Effector memory CD4-positive, alpha-beta T cell (primary cell): Measurements from ENCODE around the gene PRKAG3.
A peak's percentile ranks its signal among the peaks of the same experiment; 100 is the strongest.
"Not testable (repeated sequence)": the region's sequence is repeated elsewhere in the genome, so short reads cannot be mapped to it uniquely, and the experiment has no call there.

Experiments
- DNase-seq, 3 donors: peaks; one replicate each; pipeline ENCODE4 v3.0.0-alpha.2; 2020
- H3K27ac ChIP-seq: 2 replicates; pipeline ENCODE4 v1.7.0; 2013; ENCODE audit warnings: mild to moderate bottlenecking, low read length, moderate library complexity; ENCODE audit not compliant: insufficient read depth, poor library complexity, severe bottlenecking
- H3K27me3 ChIP-seq: replicated peaks from 2 replicates; pipeline ENCODE4 v1.7.0; 2013; ENCODE audit warnings: mild to moderate bottlenecking, low read length; ENCODE audit not compliant: insufficient read depth, control insufficient read depth, poor library complexity, severe bottlenecking
- H3K36me3 ChIP-seq: 2 replicates; pipeline ENCODE4 v1.7.0; 2013; ENCODE audit warnings: mild to moderate bottlenecking, low read length, moderate library complexity; ENCODE audit not compliant: control insufficient read depth, insufficient read depth
- H3K4me1 ChIP-seq: 2 replicates; pipeline ENCODE4 v1.7.0; 2013; ENCODE audit warnings: low read length, mild to moderate bottlenecking; ENCODE audit not compliant: control insufficient read depth, insufficient read depth, poor library complexity, severe bottlenecking
- H3K4me3 ChIP-seq: 2 replicates; pipeline ENCODE4 v1.7.0; 2013; ENCODE audit warnings: low read length, low read depth, mild to moderate bottlenecking; ENCODE audit not compliant: insufficient read depth, poor library complexity, severe bottlenecking
- H3K9me3 ChIP-seq: 2 replicates; pipeline ENCODE4 v1.7.0; 2013; ENCODE audit warnings: mild to moderate bottlenecking, low read length, moderate library complexity; ENCODE audit not compliant: control insufficient read depth

Gene PRKAG3

DNA sequence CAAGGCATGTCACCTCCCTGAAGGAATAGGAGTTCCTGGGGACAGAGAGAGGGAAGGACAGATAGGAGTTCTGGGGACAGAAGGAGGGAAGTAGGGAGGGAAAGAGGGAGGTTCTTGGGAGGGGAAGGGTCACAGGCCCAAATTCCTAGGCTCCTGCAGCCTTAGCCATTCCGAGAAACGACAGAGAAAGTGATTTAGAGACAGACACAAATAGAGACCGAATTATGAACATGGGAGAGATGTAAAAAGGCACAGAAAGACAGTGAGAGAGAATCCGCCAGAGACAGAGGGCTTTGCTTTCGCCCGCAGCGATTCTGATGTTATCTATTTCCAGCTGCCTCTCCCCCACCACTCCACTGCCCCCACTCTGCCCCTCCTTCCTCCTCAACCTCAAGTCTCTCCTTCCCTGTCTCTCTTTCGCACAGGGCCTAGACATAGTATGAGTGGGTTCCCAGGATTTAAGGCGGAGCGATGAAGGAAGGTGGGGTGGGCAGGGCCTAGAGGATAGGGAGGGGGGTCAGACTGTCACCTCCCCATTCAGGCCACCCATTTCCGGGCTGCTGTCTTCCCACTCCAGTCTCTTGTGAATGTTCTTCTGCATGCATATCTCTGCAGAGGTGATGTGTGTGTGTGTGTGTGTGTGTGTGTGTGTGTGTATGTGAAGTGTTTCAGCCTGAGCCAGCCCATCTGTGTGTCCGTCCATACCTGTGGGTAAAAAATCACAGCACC lies 24.7 kb upstream of the PRKAG3 start:
- Histone ChIP-seq H3K4me1 (peaks cover 22% of the 10 kb centered on the region), H3K27me3 (peaks cover 57% of the 10 kb centered on the region), H3K9me3 (no peaks in the 10 kb centered on the region), H3K4me3 (no peak overlapping the region), H3K36me3 (no peaks in the 10 kb centered on the region), H3K27ac (no peak overlapping the region)
- DNase-seq, result no peak

DNA sequence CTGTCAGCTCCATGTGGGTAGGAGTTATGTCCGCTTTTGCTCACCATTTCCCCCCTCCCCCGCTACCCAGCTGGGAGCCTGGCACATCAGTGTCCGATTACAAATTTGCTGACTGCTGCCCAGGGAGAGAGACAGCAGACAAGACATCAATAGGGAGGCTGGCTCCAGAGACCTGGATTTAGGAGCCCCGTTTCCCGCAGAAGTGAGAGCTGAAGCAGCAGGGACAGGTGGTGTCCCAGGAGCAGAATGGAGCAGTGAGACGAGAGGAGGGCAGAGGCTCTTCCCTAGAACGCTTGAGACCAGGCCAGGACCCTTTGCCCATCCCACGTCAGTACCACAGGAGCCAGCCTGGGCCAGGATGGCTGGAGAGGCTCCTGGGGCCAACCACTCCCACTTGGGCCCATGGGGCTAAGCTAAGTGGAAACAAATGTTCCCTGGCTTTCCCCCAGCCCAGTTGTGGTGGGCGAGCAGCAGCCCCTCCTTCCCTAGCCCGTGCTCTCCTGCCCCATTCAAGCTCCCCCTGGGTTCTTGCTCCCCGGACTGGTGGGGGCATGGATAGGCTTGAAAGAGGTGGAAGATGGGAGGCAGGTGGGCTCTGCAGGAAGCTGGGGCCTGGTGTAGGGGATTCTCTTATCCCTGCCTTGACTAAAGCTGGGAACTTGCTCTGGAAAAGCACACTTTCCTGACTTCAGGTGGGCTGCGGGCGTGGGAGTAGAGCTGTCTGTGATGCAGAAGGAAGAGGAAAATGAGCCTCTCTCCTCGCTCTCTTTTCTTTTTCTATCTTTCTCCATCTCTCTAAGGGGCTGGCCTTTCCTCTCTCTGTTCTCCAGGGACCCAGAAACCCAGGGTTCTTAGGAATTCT lies 23.9 kb upstream of the PRKAG3 start:
- Histone ChIP-seq H3K27ac (no peak overlapping the region), H3K27me3 (peaks cover 50% of the 10 kb centered on the region), H3K9me3 (no peaks in the 10 kb centered on the region), H3K4me3 (no peak overlapping the region), H3K36me3 (no peaks in the 10 kb centered on the region), H3K4me1 (peaks cover 16% of the 10 kb centered on the region)
- DNase-seq, result no peak

DNA sequence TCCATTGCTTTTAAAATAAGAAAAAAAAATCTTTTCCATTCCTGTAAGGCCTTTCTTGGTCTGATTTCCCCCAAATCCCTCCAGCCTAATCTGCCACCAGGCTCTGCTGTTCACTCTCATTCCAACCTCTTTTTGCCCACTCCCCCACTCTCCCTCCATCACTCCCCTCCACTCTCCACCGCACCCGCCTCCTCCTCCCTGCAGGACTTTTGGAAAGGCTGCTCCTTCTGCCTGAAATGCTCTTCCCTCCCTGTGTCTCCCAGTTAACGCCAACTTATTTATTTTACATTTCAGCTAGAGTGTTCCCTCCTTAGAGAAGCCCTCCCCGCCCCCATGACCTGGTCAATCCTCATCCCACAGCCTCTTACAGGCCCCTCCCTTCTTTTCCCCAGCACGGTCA lies 23.3 kb upstream of the PRKAG3 start:
- no peak overlapping the region for H3K4me3 ChIP-seq
- DNase-seq, result no peak
- H3K27me3 ChIP-seq, result peaks cover 43% of the 10 kb centered on the region
- no peaks in the 10 kb centered on the region for H3K9me3 ChIP-seq
- H3K4me1 ChIP-seq, result peaks cover 10% of the 10 kb centered on the region
- no peaks in the 10 kb centered on the region for H3K36me3 ChIP-seq
- H3K27ac ChIP-seq, result no peak overlapping the region

DNA sequence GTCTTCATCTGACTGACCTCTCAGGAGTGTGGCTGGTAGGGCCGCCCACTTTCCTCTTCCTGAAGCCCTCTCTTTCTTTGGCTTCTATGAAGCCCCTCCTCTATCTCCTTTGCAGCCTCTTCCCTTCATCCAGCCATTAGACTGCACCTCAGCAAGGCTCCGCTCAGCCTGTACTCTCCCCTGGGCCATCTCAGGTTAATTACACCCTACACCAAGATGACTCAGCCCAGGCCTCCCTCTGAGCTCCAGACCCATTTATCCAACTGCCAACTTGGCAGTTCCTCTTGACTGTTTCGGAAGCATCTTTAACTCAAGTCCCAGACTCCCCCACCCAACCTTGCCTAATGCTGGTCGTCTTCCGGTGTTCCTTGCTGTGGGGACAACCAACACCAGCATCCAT lies 22.2 kb upstream of the PRKAG3 start:
- H3K4me1 ChIP-seq, result peaks cover 3% of the 10 kb centered on the region
- no peak overlapping the region for H3K4me3 ChIP-seq
- H3K27me3 ChIP-seq, result peaks cover 36% of the 10 kb centered on the region
- H3K27ac ChIP-seq, result no peak overlapping the region
- no peak for DNase-seq
- H3K36me3 ChIP-seq, result no peaks in the 10 kb centered on the region
- no peaks in the 10 kb centered on the region for H3K9me3 ChIP-seq

DNA sequence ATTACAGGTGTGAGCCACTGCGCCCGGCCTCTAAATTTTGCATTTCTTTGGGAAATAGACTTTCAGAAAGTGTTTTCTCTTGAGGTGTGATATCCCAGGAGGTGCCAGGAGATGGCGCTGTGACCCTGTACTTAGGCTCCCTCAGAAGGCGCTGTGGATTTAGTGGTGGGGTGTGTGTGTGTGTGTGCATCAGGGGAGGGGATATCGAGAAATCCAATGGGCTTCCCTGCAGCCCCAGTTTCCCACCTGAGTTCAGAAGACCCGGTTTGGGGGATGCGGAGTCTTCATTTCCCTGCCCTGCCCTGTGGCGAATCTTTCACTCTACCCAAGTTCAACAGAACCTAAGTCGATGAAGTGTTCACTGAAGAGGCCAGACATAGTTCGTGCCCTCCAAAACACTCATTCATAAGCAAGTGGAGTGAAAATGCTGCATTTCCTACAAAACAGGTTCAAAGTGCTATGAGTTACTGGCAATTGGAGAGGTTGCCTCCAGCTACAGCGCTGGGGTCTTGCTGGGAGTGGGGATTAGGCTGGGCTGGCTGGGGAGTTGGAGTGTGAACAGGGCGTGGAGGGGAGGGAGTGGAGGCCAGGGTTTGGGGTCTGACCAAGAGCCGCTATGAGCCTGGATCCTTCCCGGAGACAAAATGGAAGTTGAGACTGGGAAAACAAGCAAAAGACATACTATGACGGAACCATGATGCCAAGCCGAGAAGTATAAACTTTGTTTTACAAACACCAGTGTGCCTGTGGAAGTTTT lies 21.5 kb upstream of the PRKAG3 start:
- no peaks in the 10 kb centered on the region for H3K36me3 ChIP-seq
- no peak overlapping the region for H3K4me3 ChIP-seq
- H3K4me1 ChIP-seq, result no peaks in the 10 kb centered on the region
- H3K27ac ChIP-seq, result no peak overlapping the region
- DNase-seq, result peak; percentile 31 to 51 (median 40)
- peaks cover 29% of the 10 kb centered on the region for H3K27me3 ChIP-seq
- H3K9me3 ChIP-seq, result no peaks in the 10 kb centered on the region

DNA sequence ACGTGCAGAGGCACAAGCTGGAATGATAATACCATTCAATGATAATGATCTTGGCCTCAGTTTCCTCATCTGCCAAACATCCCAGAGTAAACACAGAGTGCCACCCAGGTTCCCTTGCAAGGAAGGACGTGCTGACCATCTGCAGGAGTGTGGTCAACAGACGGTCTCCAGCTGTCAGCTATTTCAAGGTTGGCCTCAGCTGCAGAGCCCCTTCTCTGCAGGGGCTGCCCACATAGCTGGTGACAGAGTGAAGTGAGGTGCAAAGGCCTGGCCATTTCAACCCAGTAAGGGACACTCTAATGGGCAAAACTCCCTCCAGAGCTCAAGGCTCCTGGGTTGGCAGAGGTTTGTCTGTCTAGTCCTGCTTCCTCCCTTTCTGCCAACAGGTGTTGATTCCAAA lies 19.7 kb upstream of the PRKAG3 start:
- Histone ChIP-seq H3K27me3 (peaks cover 19% of the 10 kb centered on the region), H3K4me1 (no peaks in the 10 kb centered on the region), H3K36me3 (no peaks in the 10 kb centered on the region)

DNA sequence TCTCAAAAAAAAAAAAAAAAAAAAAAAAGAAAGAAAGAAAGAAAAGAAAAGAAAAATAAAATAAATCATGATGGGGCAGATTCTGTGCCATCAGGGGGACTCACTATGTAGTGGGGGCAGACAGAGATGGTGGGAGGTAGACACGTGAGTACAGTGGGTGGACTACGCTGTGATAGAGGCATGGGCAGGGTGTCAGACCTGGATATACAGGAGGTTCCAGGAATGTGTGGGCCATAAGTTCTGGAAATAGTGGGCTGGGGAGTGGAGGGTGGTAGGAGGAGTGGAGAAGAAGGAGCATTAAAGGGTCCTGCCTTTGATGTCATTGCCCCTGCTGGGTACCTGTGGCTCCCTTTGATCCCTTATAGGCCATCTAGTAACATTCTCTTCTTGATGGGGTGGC lies 19.2 kb upstream of the PRKAG3 start:
- peaks cover 14% of the 10 kb centered on the region for H3K27me3 ChIP-seq
- H3K4me1 ChIP-seq, result no peaks in the 10 kb centered on the region
- no peaks in the 10 kb centered on the region for H3K36me3 ChIP-seq
- DNase-seq, result no peak
- H3K27ac ChIP-seq, result no peak overlapping the region
- no peaks in the 10 kb centered on the region for H3K9me3 ChIP-seq
- H3K4me3 ChIP-seq, result no peak overlapping the region

More for the DNA sequence above, 19.7 kb upstream of the PRKAG3 start:
- DNase-seq, result no peak
- Histone ChIP-seq H3K27ac (no peak overlapping the region), H3K4me3 (no peak overlapping the region), H3K9me3 (no peaks in the 10 kb centered on the region)

DNA sequence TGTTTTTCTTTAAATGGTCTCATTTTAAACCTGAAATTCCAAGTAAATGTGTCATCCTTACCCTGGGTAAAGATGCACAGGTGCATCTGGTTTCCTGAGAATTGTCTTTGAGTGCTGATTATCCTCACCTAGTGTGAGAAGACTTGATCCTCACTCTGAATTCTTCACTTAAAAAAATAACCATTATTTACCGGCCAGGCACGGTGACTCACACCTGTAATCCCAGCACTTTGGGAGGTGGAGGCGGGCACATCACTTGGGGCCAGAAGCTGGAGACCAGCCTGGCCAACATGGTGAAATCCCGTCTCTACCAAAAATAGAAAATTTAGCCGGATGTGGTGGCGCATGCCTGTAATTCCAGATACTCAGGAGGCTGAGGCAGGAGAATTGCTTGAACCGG lies 18.1 kb upstream of the PRKAG3 start:
- Histone ChIP-seq H3K36me3 (no peaks in the 10 kb centered on the region), H3K27ac (no peak overlapping the region), H3K9me3 (no peaks in the 10 kb centered on the region), H3K4me1 (no peaks in the 10 kb centered on the region), H3K4me3 (no peak overlapping the region), H3K27me3 (peaks cover 6% of the 10 kb centered on the region)
- DNase-seq, result no peak

DNA sequence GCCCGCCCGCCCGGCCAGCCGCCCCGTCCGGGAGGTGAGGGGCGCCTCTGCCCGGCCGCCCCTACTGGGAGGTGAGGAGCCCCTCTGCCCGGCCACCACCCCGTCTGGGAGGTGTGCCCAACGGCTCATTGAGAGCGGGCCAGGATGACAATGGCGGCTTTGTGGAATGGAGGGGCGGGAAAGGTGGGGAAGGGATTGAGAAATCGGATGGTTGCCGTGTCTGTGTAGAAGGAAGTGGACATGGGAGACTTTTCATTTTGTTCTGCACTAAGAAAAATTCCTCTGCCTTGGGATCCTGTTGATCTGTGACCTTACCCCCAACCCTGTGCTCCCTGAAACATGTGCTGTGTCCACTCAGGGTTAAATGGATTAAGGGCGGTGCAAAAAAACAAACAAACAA lies 15.4 kb upstream of the PRKAG3 start:
- not testable (repeated sequence) for H3K36me3 ChIP-seq, H3K4me1 ChIP-seq, DNase-seq, H3K27me3 ChIP-seq, H3K4me3 ChIP-seq, H3K9me3 ChIP-seq, H3K27ac ChIP-seq

DNA sequence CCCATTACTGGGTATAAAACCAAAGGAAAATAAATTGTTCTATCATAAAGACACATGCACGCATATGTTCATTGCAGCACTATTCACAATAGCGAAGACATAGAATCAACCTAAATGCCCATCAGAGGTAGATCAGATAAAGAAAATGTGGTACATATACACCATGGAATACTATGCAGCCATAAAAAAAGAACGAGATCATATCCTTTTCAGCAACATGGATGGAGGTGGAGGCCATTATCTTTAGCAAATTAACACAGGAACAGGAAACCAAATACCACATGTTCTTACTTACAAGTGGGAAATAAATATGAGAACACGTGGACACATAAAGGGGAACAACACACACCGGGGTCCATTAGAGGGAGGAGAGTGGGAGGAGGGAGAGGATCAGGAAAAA lies 12.7 kb upstream of the PRKAG3 start:
- H3K27ac ChIP-seq, H3K4me3 ChIP-seq, H3K36me3 ChIP-seq, H3K9me3 ChIP-seq, H3K27me3 ChIP-seq, DNase-seq, H3K4me1 ChIP-seq: not testable (repeated sequence)
